Stomach smooth muscle (tissue), 2 donors: Measurements from ENCODE around the gene UBE2D2.
"Not testable (repeated sequence)": the region's sequence is repeated elsewhere in the genome, so short reads cannot be mapped to it uniquely, and the experiment has no call there.

ENCODE experiments used
- H3K27ac ChIP-seq: one replicate; pipeline ENCODE4 v1.7.0; 2013; ENCODE audit warnings: mild to moderate bottlenecking, low read length, inconsistent platforms
- H3K27me3 ChIP-seq, 2 donors: one replicate each; pipeline ENCODE4 v1.7.0; 2013; ENCODE audit warnings: low read length in 2 of 2; ENCODE audit not compliant: insufficient read depth in 2 of 2, control insufficient read depth in 1 of 2
- H3K36me3 ChIP-seq, 2 donors: one replicate each; pipeline ENCODE4 v1.7.0; 2013; ENCODE audit warnings: low read length in 2 of 2; ENCODE audit not compliant: control insufficient read depth in 2 of 2, insufficient read depth in 2 of 2
- H3K4me1 ChIP-seq: one replicate; pipeline ENCODE4 v1.7.0; 2013; ENCODE audit warnings: low read length; ENCODE audit not compliant: control insufficient read depth, insufficient read depth
- H3K4me3 ChIP-seq, 2 donors: one replicate each; pipeline ENCODE4 v1.7.0; 2013; ENCODE audit warnings: low read length in 2 of 2
- H3K9ac ChIP-seq, 2 donors: one replicate each; pipeline ENCODE4 v1.7.0; 2013; ENCODE audit warnings: low read length in 2 of 2, mild to moderate bottlenecking in 1 of 2
- H3K9me3 ChIP-seq, 2 donors: one replicate each; pipeline ENCODE4 v1.7.0; 2013; ENCODE audit warnings: low read length in 2 of 2; ENCODE audit not compliant: control insufficient read depth in 2 of 2
- donor health status: healthy.
- donor health status: Pancreatic carcinoma.

Gene UBE2D2

DNA sequence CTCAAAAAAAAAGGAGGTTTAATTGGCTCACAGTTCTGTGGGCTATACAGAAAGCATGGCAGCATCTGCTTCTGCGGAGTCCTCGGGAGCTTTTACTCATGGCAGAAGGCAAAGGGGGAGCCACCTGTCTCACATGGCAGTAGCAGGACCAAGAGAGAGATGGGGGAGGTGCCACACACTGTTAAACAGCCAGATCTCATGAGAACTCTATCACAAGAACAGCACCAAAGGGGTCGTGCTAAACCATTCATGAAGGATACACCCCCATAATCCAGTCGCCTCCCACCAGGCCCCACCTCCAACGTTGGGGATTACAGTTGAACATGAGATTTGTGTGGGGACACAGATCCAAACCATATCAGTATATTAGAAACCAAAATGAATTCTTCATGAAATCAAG is 58.7 kb downstream of the UBE2D2 start:
- peaks cover 16 to 19% of the 10 kb centered on the region in 2 donors for H3K36me3 ChIP-seq
- no peaks in the 10 kb centered on the region for H3K9me3 ChIP-seq
- no peaks in the 10 kb centered on the region for H3K27me3 ChIP-seq
- no peak overlapping the region for H3K4me3 ChIP-seq
- H3K4me1 ChIP-seq = no peaks in the 10 kb centered on the region
- no peak overlapping the region for H3K9ac ChIP-seq
- no peak overlapping the region for H3K27ac ChIP-seq

DNA sequence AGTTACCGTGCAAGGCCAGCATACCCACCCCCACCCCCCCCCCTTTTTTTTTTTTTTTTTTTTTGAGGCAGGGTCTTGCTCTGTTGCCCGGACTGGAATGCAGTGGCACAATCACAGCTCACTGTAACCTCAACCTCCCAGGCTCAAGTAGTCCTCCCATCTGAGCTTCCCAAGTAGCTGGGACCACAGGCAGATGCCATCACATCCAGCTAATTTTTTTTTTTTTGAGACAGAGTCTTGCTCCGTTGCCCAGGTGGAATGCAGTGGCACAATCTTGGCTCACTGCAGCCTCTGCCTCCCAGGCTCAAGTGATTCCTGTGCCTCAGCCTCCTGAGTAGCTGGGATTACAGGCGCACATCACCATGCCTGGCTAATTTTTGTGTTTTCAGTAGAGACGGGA is 64.3 kb downstream of the UBE2D2 start:
- not testable (repeated sequence) for H3K27me3 ChIP-seq, H3K9me3 ChIP-seq, H3K4me3 ChIP-seq, H3K4me1 ChIP-seq, H3K9ac ChIP-seq, H3K27ac ChIP-seq
- peaks cover 19 to 32% of the 10 kb centered on the region in 2 donors for H3K36me3 ChIP-seq

DNA sequence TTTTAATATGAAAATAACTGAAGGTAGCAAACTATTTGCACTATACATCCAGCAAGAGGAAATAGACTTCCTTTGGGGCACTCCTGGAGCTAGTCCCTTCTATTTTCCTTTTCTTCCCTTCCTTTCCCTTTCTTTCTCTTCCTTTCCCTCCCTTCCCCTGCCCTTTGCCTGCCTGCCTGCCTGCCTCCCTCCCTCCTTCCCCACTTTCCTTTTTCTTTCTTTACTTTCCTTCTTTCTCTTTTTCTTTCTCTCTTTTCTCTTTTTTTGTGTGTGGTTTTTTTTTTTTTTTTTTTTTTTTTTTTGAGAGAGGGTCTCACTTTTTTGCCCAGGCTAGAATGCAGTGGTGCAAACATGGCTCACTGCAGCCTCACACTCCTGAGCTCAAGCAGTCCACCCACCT is 69.7 kb downstream of the UBE2D2 start:
- H3K4me3 ChIP-seq = no peak overlapping the region
- H3K9me3 ChIP-seq = no peaks in the 10 kb centered on the region
- peaks cover 15 to 19% of the 10 kb centered on the region in 2 donors for H3K36me3 ChIP-seq
- no peak overlapping the region for H3K27ac ChIP-seq
- H3K9ac ChIP-seq = no peak overlapping the region
- peaks cover 14% of the 10 kb centered on the region for H3K4me1 ChIP-seq
- H3K27me3 ChIP-seq = no peaks in the 10 kb centered on the region

DNA sequence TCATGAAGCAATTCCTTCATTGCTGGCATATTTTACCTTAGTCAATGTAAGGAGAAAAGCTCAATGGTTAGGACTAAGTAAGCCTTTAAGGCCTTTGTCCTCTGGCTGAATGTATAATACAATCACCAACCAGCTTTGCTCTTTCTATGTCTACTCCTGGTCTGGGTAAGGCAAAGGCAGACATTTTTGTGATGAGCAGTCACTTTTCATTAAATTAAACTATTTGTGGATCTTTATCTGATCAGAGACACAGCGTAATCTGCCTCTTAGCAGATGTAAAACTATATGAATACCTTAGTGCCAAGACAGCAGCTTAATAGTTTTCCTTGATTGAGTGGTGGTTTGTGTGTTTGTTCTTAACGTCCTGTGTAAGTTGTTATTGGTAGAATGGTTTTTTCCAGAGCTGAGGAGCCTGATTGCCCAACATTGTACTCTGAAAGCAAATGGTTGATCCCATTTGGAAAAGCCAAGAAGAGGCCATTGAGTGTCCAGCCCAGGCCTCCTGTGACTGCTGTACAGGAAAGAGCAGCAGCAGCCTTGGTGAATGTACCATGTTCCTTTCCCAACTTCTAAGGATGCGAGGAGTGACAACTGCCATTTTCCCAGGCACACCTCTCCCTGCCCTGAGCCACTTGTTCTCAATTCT is 70.5 kb downstream of the UBE2D2 start:
- Histone ChIP-seq H3K36me3 (peaks cover 14 to 16% of the 10 kb centered on the region in 2 donors), H3K27ac (no peak overlapping the region), H3K27me3 (no peaks in the 10 kb centered on the region), H3K9me3 (no peaks in the 10 kb centered on the region), H3K4me3 (no peak overlapping the region), H3K9ac (no peak overlapping the region), H3K4me1 (peaks cover 22% of the 10 kb centered on the region)

DNA sequence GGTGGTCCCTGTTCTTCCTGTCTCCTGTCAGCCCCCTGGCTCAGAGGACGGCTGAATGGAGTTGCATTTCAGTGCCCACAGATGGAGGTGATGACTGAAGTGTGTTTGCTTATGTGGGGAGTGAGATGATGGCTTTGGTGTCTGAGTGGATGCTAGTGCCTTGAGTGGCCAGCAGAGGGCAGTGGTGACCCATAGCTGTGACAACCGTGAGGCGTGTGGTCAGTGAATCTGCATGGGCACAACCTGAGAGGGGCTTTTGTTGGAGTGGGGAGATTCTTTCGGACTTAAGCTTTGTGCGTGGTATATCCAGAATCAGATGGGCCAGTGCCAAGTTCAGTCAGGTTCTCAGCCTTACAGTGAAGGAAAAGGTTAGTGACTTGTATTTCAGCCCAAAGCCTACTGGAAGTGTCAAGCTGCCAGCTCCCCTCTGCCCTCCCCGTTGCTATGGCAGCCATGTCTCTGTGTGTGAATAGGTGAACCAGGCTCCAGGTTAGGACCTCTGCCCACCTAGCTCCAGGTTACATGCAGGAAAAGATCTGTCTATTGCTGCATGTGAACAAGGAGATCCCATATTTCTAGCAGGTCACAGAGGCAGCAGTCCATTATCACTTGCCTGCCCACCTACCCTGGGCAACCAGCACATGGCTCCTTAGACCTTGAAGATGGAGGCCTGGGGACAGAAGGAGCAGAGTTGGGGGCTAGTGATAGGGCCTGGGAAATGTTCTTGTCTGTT is 72.3 kb downstream of the UBE2D2 start:
- no peaks in the 10 kb centered on the region for H3K27me3 ChIP-seq
- no peak overlapping the region for H3K27ac ChIP-seq
- H3K9me3 ChIP-seq = no peaks in the 10 kb centered on the region
- H3K36me3 ChIP-seq = peaks cover 3 to 9% of the 10 kb centered on the region in 2 donors
- H3K9ac ChIP-seq = peak overlapping the region in 1 of 2 donors; percentile 13
- H3K4me3 ChIP-seq = no peak overlapping the region
- peaks cover 39% of the 10 kb centered on the region for H3K4me1 ChIP-seq

DNA sequence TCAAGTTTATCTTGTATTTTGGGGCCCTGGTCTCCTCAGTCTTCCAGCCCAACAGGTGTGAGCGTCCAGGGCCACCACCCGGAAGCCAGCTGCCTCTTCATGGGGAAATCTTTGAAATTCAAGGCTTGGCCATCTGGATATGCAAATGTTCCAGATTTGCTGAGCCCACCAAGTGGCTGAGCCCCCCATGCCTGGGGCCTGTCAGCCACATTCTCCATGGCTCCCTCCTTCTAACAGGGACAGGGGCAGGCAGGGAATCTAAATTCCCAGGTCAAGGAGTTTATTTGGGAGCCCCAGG is 72.8 kb downstream of the UBE2D2 start:
- Histone ChIP-seq H3K4me1 (peaks cover 44% of the 10 kb centered on the region), H3K27me3 (no peaks in the 10 kb centered on the region), H3K9me3 (no peaks in the 10 kb centered on the region), H3K36me3 (peaks cover under 1 to 9% of the 10 kb centered on the region in 2 donors), H3K4me3 (no peak overlapping the region), H3K27ac (no peak overlapping the region), H3K9ac (no peak overlapping the region)

DNA sequence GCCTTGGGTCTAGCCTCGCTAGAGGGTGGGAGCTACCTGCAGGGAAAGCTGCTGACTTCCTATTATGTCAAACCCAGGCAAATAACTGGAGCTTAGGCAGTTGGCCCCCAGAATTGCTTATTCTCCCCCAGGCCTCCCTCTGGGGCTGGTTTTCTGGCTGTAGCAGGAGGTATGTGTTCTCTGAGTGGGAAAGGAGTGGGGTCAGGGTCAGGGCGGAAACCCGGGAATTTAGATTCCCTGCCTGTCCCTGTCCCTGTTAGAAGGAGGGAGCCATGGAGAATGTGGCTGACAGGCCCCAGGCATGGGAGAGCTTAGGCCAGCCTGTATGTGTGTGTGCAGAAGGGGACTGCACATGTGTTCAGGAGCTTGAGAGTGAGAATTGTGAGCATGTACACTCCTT is 73.4 kb downstream of the UBE2D2 start:
- H3K27ac ChIP-seq = no peak overlapping the region
- no peak overlapping the region for H3K9ac ChIP-seq

DNA sequence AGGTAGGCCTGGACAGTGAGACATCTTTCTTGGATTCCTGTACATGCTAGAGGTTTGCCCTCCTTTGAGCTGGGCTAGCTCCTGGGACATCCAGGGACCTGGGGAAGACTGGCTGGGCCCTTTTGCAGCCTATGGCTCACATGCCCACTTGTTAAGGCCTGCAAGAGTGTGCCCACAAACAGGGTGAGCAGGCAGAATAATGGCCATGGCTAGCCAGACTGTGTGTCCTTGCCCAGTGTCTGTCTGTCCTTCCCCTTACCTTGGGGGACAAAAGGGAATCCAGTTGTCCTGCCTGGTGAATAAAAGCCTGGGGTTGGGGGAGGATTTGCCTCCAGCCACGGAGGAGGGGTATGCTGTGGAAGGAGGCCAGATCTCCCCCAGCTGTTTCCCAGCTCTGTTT is 74.1 kb downstream of the UBE2D2 start:
- Histone ChIP-seq H3K27ac (no peak overlapping the region), H3K9me3 (no peaks in the 10 kb centered on the region)

More for the DNA sequence above, 73.4 kb downstream of the UBE2D2 start:
- no peak overlapping the region for H3K4me3 ChIP-seq
- H3K9me3 ChIP-seq = no peaks in the 10 kb centered on the region
- H3K4me1 ChIP-seq = peaks cover 48% of the 10 kb centered on the region
- H3K36me3 ChIP-seq = peaks cover 0 to 9% of the 10 kb centered on the region in 2 donors
- no peaks in the 10 kb centered on the region for H3K27me3 ChIP-seq

DNA sequence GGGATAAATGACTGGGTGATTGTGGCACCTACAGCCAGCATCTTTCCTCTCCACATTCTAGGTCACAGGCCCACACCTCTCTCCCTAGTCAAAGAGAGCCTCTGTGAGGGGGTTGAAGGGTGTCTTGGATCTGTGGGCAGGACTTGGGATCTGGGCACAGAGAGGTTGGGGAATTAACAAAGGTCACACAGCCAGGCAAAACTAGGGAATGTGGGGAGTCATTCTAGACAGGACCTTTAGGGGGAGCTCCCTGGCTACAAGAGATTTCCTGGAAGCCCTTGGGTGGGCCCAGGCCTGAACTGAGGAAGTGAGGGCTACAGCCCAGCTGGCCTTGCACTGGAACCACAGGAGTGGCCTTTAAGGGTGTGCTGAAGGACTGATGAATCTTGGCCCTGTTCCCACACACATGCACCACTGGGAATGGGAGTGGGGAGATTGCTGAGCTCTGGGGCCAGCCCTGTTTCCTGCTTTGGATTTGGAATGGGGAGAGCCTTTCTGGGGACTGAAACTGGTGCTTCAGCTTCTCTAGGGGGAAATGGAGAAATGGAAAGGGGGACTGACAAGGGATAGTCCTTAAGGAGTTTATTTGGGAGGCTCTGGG is 74.6 kb downstream of the UBE2D2 start:
- Histone ChIP-seq H3K4me3 (peak overlapping the region in 1 of 2 donors; percentile 15), H3K27me3 (no peaks in the 10 kb centered on the region), H3K9ac (no peak overlapping the region), H3K36me3 (peaks cover 0 to 9% of the 10 kb centered on the region in 2 donors), H3K9me3 (no peaks in the 10 kb centered on the region), H3K27ac (no peak overlapping the region), H3K4me1 (peaks cover 52% of the 10 kb centered on the region)

More for the DNA sequence above, 74.1 kb downstream of the UBE2D2 start:
- Histone ChIP-seq H3K4me1 (peaks cover 52% of the 10 kb centered on the region), H3K27me3 (no peaks in the 10 kb centered on the region), H3K9ac (no peak overlapping the region), H3K4me3 (no peak overlapping the region), H3K36me3 (peaks cover 0 to 9% of the 10 kb centered on the region in 2 donors)

DNA sequence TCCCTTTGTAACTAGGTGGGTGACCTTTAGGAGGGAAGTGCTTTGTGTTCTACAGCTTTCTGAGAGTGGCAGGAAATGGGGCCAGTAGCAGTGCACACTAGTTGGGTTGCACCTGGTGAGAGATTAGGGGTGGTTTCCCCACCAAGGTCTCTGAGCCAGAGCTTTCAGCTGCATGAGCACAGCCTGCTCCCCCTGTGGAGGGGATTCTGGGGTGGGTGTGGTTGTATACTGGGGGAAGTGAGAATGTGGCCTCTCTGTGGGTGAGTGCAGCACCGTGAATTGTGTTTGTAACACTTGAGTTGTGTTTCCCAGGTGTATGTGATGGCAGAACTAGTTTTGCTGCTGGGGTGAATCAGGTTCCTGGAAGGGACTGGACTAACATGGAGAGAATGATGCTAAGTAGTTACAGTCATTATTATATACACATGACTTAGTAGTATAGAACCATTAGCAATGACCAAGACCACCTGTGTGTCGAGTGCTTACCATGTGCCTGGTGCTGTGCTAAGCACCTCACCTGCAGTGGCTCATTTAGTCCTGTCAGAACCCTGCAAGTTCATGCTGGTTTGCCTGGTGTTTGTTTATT is 75.2 kb downstream of the UBE2D2 start:
- H3K4me3 ChIP-seq = peak overlapping the region in 1 of 2 donors; percentile 15
- H3K27ac ChIP-seq = no peak overlapping the region
- H3K9me3 ChIP-seq = no peaks in the 10 kb centered on the region
- peaks cover 0 to 9% of the 10 kb centered on the region in 2 donors for H3K36me3 ChIP-seq
- H3K4me1 ChIP-seq = peaks cover 52% of the 10 kb centered on the region
- peak overlapping the region in 1 of 2 donors; percentile 13 for H3K9ac ChIP-seq
- H3K27me3 ChIP-seq = no peaks in the 10 kb centered on the region
